ENCODE measurements around the gene MRGPRE.
A peak's percentile ranks its signal among the peaks of the same experiment; 100 is the strongest.

MRGPRE gene

DNA sequence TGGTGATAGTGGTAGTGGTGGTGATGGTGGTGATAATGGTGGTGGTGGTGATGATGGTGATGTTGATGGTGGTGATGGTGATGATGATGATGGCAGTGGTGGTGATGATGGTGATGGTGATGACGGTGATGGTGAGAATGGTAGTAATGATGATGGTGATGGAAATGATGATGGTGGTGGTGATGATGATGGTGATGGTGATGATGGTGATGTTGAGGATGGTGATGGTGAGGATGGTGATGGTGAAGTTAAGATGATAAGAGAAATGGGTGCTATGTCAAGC is 25.4 kb downstream of the MRGPRE start:
- DNase-seq (ENCODE audit: extremely low read depth, low read depth) = no peak
- no peak overlapping the region for H3K4me3 ChIP-seq (replicated peaks; ENCODE audit: low read depth, low read length)
- TF ChIP-seq, protein P1, sequence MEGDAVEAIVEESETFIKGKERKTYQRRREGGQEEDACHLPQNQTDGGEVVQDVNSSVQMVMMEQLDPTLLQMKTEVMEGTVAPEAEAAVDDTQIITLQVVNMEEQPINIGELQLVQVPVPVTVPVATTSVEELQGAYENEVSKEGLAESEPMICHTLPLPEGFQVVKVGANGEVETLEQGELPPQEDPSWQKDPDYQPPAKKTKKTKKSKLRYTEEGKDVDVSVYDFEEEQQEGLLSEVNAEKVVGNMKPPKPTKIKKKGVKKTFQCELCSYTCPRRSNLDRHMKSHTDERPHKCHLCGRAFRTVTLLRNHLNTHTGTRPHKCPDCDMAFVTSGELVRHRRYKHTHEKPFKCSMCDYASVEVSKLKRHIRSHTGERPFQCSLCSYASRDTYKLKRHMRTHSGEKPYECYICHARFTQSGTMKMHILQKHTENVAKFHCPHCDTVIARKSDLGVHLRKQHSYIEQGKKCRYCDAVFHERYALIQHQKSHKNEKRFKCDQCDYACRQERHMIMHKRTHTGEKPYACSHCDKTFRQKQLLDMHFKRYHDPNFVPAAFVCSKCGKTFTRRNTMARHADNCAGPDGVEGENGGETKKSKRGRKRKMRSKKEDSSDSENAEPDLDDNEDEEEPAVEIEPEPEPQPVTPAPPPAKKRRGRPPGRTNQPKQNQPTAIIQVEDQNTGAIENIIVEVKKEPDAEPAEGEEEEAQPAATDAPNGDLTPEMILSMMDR (IDR thresholded peaks at IDR 0.05; ENCODE audit: low read depth, low read length, missing control alignments) = no peak

DNA sequence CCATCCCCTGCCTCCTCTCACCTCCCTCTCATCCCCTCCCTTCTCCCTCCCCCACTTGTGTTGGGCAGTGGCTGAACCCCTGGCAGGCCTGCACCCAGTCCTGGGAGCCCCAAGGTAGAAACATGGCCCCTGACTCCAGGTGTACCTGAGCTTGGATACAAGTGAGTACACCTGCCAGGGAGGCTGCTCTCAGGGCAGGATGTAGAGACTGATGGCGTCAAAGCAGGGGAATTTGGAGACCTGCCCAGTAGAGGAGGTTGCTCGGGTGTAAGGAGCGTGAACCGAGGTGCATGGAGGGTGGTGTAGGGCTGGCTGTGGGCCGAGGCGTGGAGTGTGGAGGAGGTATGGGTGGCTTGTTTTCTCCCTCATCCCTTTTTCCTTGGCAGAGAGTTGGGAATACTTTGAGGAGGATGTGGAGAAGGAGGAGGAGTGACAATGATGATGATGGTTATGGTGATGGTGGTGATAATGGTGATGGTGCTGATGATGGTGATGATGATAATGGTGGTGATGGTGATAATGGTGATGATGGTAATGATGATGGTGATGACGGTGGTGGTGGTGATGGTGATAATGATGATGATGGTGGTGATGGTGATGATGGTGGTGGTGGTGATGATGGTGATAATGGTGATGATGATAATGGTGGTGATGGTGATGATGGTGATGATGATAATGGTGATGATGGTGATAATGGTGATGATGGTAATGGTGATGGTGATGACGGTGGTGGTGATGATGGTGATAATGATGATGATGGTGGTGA is 25.9 kb downstream of the MRGPRE start:
- no peak overlapping the region for H3K4me3 ChIP-seq (replicated peaks; ENCODE audit: low read depth, low read length)
- TF ChIP-seq, protein P1 (IDR thresholded peaks at IDR 0.05; ENCODE audit: low read depth, low read length, missing control alignments) = no peak
- no peak for DNase-seq (ENCODE audit: extremely low read depth, low read depth)

GRCh38 chr11:3205261-3206155 is 26.7 kb downstream of the MRGPRE start:
- no peak for DNase-seq (ENCODE audit: extremely low read depth, low read depth)
- no peak overlapping the region for H3K4me3 ChIP-seq (replicated peaks; ENCODE audit: low read depth, low read length)
- TF ChIP-seq, protein P1 (IDR thresholded peaks at IDR 0.05; ENCODE audit: low read depth, low read length, missing control alignments) = no peak

GRCh38 chr11:3204141-3205015 is 27.8 kb downstream of the MRGPRE start:
- no peak overlapping the region for H3K4me3 ChIP-seq (replicated peaks; ENCODE audit: low read depth, low read length)
- no peak for DNase-seq (ENCODE audit: extremely low read depth, low read depth)
- TF ChIP-seq, protein P1 (IDR thresholded peaks at IDR 0.05; ENCODE audit: low read depth, low read length, missing control alignments) = no peak

DNA sequence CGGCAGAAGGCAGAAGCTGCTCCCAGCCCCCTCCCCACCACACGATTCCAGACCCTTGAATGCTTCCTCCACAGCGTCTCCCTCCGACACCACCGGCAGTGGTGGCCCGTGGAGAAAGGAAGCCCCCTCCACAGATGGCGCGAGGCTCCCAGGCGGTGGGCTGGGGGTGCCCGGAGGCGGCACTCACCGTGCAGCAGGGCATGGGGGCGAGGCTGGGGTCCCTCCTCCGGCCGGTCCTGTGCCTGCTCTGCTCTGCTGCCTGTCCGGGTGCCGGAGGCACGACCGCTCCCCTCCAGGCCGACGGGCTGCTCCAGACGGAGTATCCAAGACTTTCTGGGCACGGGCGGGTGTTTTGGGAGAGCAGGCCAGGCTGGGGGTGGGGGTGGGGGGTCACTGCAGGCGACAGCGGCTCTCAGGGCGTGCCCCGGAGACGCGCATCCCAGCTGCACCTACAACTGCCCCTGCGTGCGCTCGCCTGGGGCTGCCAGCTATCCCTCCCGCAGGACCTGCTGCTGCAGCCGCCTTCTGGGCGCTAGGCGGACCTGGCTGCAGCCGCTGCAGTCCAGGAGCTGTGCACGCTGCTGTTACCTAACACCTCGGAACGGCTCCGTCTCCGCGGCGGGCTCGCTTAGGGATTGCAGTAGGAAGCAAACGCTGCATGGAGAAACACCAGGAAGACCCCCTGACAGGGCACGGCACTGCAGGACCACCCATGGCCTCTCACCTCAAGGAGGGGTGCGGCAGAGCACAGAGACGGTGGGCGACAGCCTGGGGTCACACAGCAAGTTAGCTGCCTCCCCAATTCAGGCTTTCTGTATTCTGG is 28.8 kb downstream of the MRGPRE start:
- TF ChIP-seq, protein P1 (IDR thresholded peaks at IDR 0.05; ENCODE audit: low read depth, low read length, missing control alignments) = no peak
- DNase-seq (ENCODE audit: extremely low read depth, low read depth) = no peak
- H3K4me3 ChIP-seq (replicated peaks; ENCODE audit: low read depth, low read length) = peak overlapping the region; percentile 31

DNA sequence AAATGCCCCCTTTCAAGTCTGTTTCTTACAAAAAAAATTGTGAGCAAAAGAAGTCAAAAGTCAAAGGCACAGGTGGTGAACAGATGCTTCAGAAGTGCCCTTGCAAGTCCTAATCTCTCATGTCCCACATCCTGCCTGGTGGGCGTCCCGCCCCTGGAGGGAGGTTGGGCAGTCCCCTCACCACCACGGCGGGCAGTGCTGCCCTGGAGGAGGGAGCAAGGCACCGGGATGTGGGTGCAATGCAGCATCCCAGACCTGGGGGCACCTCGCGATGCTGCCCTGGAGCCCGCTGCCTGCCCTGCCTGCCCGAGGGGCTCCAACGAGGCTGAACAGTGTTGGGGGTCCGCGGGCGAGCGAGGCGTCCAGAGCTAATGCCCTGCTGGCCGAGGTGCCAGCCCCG is 29.5 kb downstream of the MRGPRE start:
- DNase-seq (ENCODE audit: extremely low read depth, low read depth) = peak; percentile 58
- H3K4me3 ChIP-seq (replicated peaks; ENCODE audit: low read depth, low read length) = peak overlapping the region; percentile 31
- TF ChIP-seq, protein P1 (IDR thresholded peaks at IDR 0.05; ENCODE audit: low read depth, low read length, missing control alignments) = no peak

All from HFF-Myc (cell line).